WTC11 (cell line): ENCODE results near the gene NOTCH4.

Experiments
- CREM ChIP-seq: sonication (generic); formaldehyde crosslinking; IDR thresholded peaks from 2 replicates; pipeline ENCODE4 v1.8.1; 2022; ENCODE audit warnings: mild to moderate bottlenecking, missing genetic modification reagents, moderate library complexity
- ESRRA ChIP-seq: sonication (generic); formaldehyde crosslinking; IDR thresholded peaks from 2 replicates; pipeline ENCODE4 v1.8.1; 2022; ENCODE audit warnings: mild to moderate bottlenecking, missing genetic modification reagents, borderline replicate concordance
- MAX ChIP-seq: sonication (generic); formaldehyde crosslinking; IDR thresholded peaks from 2 replicates; pipeline ENCODE4 v1.8.0; 2022; ENCODE audit warnings: mild to moderate bottlenecking, missing genetic modification reagents
- MLX ChIP-seq: sonication (generic); formaldehyde crosslinking; IDR thresholded peaks from 2 replicates; pipeline ENCODE4 v1.8.1; 2023; ENCODE audit warnings: mild to moderate bottlenecking, missing genetic modification reagents, moderate library complexity
- MYBL2 ChIP-seq: sonication (generic); formaldehyde crosslinking; IDR thresholded peaks from 2 replicates; pipeline ENCODE4 v1.8.1; 2023; ENCODE audit warnings: mild to moderate bottlenecking, moderate library complexity, missing genetic modification reagents
- NFYB ChIP-seq: sonication (generic); formaldehyde crosslinking; conservative IDR thresholded peaks from 2 replicates; pipeline ENCODE4 v1.8.0; 2022; ENCODE audit warnings: low read depth, missing genetic modification reagents
- TP53 ChIP-seq: sonication (generic); formaldehyde crosslinking; IDR thresholded peaks from 2 replicates; pipeline ENCODE4 v1.8.1; 2023; ENCODE audit warnings: mild to moderate bottlenecking, missing genetic modification reagents
- USF1 ChIP-seq: sonication (generic); formaldehyde crosslinking; IDR thresholded peaks from 2 replicates; pipeline ENCODE4 v1.8.0; 2022; ENCODE audit warnings: mild to moderate bottlenecking, missing genetic modification reagents
- ZNF232 ChIP-seq: sonication (generic); formaldehyde crosslinking; IDR thresholded peaks from 2 replicates; pipeline ENCODE4 v1.8.0; 2022; ENCODE audit warnings: mild to moderate bottlenecking, missing genetic modification reagents
- TF ChIP-seq, protein P1 (sequence below): fragments of 200-600 bp; IDR thresholded peaks from 2 replicates; pipeline ENCODE4 v1.8.0; 2022; ENCODE audit warnings: antibody characterized with exemption
- TF ChIP-seq, protein P2 (sequence below): fragments of 250-450 bp; sonication (Bioruptor Pico); IDR thresholded peaks from 2 replicates; pipeline ENCODE4 v2.1.2; 2022; ENCODE audit warnings: mild to moderate bottlenecking, moderate library complexity
- TF ChIP-seq, protein P3 (sequence below): sonication (generic); formaldehyde crosslinking; IDR thresholded peaks from 2 replicates; pipeline ENCODE4 v1.8.1; 2023; ENCODE audit warnings: mild to moderate bottlenecking, missing genetic modification reagents

- TF ChIP-seq USF1 (no peak), ZNF232 (CRISPR knock-in tag) (no peak), ESRRA (no peak), CREM (no peak), TP53 (no peak), MLX (CRISPR knock-in tag) (no peak), NFYB (CRISPR knock-in tag) (no peak), MYBL2 (CRISPR knock-in tag) (no peak), MAX (CRISPR knock-in tag) (no peak)
- TF ChIP-seq, protein P1, sequence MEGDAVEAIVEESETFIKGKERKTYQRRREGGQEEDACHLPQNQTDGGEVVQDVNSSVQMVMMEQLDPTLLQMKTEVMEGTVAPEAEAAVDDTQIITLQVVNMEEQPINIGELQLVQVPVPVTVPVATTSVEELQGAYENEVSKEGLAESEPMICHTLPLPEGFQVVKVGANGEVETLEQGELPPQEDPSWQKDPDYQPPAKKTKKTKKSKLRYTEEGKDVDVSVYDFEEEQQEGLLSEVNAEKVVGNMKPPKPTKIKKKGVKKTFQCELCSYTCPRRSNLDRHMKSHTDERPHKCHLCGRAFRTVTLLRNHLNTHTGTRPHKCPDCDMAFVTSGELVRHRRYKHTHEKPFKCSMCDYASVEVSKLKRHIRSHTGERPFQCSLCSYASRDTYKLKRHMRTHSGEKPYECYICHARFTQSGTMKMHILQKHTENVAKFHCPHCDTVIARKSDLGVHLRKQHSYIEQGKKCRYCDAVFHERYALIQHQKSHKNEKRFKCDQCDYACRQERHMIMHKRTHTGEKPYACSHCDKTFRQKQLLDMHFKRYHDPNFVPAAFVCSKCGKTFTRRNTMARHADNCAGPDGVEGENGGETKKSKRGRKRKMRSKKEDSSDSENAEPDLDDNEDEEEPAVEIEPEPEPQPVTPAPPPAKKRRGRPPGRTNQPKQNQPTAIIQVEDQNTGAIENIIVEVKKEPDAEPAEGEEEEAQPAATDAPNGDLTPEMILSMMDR = no peak
- TF ChIP-seq, protein P2, sequence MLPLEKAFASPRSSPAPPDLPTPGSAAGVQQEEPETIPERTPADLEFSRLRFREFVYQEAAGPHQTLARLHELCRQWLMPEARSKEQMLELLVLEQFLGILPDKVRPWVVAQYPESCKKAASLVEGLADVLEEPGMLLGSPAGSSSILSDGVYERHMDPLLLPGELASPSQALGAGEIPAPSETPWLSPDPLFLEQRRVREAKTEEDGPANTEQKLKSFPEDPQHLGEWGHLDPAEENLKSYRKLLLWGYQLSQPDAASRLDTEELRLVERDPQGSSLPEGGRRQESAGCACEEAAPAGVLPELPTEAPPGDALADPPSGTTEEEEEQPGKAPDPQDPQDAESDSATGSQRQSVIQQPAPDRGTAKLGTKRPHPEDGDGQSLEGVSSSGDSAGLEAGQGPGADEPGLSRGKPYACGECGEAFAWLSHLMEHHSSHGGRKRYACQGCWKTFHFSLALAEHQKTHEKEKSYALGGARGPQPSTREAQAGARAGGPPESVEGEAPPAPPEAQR (CRISPR knock-in tag) = no peak
- TF ChIP-seq, protein P3, sequence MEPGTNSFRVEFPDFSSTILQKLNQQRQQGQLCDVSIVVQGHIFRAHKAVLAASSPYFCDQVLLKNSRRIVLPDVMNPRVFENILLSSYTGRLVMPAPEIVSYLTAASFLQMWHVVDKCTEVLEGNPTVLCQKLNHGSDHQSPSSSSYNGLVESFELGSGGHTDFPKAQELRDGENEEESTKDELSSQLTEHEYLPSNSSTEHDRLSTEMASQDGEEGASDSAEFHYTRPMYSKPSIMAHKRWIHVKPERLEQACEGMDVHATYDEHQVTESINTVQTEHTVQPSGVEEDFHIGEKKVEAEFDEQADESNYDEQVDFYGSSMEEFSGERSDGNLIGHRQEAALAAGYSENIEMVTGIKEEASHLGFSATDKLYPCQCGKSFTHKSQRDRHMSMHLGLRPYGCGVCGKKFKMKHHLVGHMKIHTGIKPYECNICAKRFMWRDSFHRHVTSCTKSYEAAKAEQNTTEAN = no peak
These were observed 10.2 kb downstream of the NOTCH4 start for GRCh38 chr6:32213649-32214048.
